Suprapubic skin (tissue), 3 donors: ENCODE measurements around the gene ENGASE.

ENCODE experiments used
- CTCF ChIP-seq, 2 donors: fragments of 200-600 bp in 1 of 2; fragments of 450-650 bp in 1 of 2; sonication (generic) in 1 of 2; IDR thresholded peaks; one replicate each; pipeline ENCODE4 v1.5.1; 2016 to 2019; ENCODE audit warnings: antibody characterized with exemption in 2 of 2, mild to moderate bottlenecking in 1 of 2, moderate library complexity in 1 of 2
- POLR2A ChIP-seq, 2 donors: fragments of 450-650 bp; IDR thresholded peaks; one replicate each; pipeline ENCODE4 v1.6.1; 2017; ENCODE audit warnings: antibody characterized with exemption in 2 of 2, mild to moderate bottlenecking in 2 of 2, moderate library complexity in 2 of 2

DNA sequence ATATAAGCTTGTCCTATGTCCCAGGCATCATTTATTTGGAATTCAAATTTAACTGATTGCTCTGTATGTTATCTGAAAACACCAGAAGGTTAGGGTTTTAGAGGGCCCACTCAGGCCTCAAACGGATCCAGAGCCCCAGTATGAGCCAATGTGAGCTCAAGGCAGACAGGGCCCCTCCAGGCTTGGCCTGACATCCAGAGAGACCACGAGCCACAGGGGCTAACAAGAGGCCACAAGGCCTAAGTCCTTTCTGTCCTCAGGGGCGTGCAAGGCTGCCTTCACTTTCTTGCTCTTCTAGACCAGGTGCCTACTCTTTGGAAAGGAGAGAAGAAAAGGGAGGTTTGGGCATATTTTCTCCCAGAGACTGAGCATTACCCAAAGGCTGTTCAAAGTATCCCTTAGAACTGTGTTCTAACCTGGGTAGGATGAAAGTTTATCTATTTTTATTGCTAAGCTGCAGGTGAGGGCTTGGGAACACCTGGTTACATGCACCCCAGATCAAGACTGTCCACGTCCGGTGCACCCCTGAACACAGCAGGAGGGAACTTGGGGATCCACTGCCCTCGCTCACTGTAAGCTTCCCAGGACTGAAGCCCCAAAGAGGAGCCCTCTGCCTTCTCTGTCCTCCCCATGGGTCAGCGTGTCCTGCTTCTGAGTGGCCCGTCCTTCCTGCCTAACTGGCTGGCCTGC, 1.5 kb upstream of the ENGASE start:
- TF ChIP-seq CTCF (IDR thresholded peaks at IDR 0.05) (no peak), POLR2A (IDR thresholded peaks at IDR 0.05) (no peak)
